GM19324 (cell line): ENCODE data around the gene LPP.

Source experiments
- ATAC-seq: cut with Tn5 transposase; IDR thresholded peaks from one replicate; pipeline ENCODE4 v1.9.1; 2021; ENCODE audit warnings: mild to moderate bottlenecking, moderate library complexity; ENCODE audit not compliant: unreplicated experiment, low FRiP score

Gene LPP

GRCh38 chr3:188863999-188864406 lies 710.0 kb downstream of the LPP start:
- ATAC-seq: no peak

- ATAC-seq: no peak
Observed at GRCh38 chr3:188867691-188868265, 713.8 kb downstream of the LPP start.

GRCh38 chr3:188868803-188869202 lies 714.8 kb downstream of the LPP start:
- no peak for ATAC-seq

DNA sequence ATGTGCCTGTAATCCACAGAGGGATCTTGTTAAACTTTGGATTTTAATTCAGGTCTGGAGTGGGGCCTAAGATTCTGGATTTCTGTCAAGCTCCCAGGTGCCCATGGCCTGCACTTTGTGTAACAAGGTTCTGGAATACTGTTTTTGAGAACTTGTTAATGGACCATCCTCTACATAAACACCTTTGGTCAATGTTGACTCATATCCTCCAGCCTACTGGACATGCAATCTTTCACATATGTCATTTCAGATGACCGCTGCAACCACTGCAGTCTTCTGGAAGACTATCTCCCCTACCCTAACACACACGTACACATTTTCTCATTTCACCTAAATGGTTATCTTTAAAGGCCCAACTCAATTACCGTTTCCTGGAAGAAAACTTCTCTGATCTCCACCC lies 715.7 kb downstream of the LPP start:
- no peak for ATAC-seq

DNA sequence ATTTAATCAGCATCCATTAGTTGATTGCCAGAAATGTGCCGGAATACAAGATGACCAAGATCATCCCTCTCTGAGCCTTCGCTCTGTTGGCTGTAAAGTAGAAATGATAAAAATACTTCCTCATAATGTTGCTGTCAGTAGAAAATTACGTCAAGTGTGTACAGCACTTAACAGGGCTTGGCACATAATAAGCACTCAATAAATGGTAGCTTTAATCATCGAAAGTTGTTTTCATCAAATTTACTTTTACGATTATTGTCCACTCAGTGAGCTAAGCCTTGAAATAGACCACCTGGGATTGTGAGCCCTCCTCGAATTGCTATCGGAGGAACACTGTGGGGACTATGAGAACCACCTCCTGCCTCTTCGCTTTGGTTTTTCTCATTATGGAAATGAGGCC lies 716.5 kb downstream of the LPP start:
- ATAC-seq: no peak

GRCh38 chr3:188874576-188874975 lies 720.6 kb downstream of the LPP start:
- ATAC-seq: no peak

- ATAC-seq: no peak
Observed at GRCh38 chr3:188875413-188875812, 721.5 kb downstream of the LPP start.

GRCh38 chr3:188876370-188876769 lies 722.4 kb downstream of the LPP start:
- no peak for ATAC-seq

DNA sequence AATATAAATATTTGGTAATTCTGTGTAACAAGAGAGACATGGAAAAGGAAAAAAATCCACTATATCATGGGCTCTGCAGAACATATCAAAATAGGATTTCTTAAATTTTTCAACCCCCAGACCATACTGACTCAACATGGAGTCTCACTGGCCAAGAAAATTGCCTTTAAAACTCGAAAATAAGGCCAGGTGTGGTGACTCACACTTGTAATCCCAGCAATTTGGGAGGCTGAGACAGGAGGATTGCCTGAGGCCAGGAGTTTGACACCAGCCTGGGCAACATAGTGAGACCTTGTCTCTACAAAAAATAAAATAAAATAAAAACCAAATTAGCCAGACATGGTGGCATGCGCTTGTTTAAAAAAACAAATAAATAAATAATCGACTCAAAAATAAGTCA lies 723.4 kb downstream of the LPP start:
- ATAC-seq: no peak

DNA sequence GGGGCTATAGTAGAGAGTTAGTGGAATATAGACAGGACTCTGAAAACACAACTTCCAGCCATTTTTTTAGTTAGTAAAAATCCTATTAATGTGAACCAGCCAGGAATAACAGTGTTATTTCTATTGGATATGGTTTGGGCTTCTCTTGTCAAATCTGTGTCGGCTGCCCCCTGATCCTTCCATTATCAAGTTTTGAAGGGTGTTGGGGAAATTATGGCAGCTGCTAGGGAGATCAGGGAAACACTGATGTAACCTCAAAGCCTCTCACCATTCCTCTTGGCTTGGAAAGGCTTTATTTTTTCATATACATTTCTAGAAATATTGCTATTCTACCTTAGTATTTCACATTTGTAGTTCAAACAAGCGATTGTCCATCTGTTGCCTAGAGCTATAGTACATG lies 724.1 kb downstream of the LPP start:
- ATAC-seq: no peak

DNA sequence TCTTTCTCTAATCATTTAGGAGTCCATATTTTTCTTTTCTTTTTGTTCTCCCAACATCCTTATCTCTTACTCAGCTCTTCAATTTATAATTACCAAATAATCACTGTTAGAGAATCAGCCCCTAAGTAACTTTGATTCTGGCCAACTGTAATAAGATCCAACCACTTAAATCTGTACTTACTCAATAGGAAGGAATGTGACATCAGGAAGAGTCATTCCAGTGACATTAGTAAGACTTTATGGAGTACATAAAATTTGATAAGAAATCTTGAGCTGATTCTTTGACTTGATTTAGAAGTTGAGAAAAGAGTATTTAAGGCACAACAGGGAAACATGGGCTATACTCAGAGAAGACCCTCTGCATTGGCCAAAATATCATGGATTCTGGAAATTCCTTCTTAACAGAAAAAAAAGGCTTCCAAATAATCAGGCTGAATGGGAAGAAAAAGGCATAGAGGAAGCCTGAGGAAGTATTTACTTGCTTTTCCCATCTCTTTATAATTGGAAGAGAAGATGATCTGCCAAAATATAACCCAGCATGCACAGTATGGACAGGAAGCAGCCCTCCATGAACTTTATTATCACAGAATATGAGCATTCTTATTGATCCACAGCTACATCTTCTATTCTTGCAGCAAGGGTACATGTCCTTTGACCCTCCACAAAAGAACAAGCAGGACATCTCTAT lies 728.1 kb downstream of the LPP start:
- ATAC-seq: no peak

DNA sequence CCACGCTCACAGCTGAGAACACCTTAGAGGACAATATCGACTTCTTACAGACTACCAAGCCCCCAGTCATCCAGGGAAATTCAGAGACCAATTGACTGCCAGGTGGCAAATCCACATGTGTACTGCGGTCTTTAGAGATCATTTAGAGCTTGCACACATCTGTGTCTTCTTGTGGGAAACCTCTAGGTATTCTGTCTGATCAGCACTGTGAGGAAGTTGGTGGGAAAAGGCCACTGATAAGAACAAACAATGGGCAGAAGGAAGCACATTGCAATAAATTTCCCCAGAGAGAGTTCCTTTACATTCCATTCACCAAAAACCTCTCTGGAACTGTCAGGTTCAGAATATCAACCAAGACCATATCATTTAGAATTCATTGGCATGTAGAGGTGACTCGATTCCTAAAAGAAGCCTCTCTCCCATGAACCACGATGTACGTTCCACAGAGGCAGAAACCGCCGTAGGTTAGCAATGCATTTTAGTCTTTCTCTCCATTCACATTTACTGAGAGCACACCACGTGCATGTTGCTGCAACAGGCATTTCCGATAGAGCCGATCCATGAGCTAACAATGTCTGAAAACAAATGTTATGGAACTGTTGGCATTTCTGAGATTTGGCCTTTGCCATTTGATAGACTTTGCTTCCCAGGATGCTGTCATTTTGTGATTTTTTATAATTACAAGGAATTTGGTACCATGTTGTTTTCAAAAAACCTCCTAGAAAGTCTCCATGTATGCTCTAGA lies 730.5 kb downstream of the LPP start:
- no peak for ATAC-seq

GRCh38 chr3:188888321-188889053 lies 734.5 kb downstream of the LPP start:
- no peak for ATAC-seq

DNA sequence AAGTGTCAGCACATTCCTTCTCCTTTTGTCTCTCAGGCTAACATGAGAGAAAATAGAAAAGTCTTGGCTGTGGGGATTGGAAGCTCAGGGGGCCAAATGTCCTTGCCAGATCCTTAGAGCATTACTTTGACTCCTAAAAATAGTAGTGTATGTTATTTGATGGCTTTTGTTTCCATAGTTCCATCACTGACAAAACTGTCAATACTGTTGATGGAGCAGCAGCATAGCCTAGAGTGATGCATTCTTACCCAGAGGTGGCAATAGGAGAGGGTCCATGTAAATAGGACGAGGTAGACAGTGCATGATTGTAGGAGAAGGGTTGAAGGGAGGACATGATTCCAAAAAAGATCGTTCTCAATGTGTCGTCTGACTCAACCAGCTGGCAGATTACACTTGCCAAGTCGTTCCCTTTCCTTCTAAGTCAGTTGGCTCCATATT lies 735.1 kb downstream of the LPP start:
- ATAC-seq: no peak

- ATAC-seq: no peak
Observed at GRCh38 chr3:188890572-188891270, 736.8 kb downstream of the LPP start.

GRCh38 chr3:188899881-188900280 lies 745.9 kb downstream of the LPP start:
- ATAC-seq: no peak

GRCh38 chr3:188900421-188900951 lies 746.5 kb downstream of the LPP start:
- ATAC-seq: no peak

DNA sequence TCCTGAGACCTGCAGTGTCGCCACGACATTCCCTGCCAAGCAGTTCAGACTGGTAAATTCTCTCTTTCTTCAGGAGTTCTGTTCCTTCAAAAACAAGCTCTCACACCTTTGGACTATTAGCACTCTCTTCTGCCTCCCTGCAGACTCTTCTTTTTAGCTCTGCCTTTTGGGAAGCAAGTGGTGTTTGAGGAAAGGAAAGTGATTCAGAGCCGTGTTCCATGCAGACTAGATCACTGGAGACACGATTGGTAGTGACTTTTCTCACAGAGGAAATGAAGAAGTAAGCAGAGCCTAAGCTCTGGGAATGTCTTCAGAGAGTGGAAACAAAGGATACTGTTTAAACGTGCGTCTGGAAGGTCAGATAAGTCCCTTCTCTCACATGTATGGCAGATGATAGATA lies 747.2 kb downstream of the LPP start:
- no peak for ATAC-seq

DNA sequence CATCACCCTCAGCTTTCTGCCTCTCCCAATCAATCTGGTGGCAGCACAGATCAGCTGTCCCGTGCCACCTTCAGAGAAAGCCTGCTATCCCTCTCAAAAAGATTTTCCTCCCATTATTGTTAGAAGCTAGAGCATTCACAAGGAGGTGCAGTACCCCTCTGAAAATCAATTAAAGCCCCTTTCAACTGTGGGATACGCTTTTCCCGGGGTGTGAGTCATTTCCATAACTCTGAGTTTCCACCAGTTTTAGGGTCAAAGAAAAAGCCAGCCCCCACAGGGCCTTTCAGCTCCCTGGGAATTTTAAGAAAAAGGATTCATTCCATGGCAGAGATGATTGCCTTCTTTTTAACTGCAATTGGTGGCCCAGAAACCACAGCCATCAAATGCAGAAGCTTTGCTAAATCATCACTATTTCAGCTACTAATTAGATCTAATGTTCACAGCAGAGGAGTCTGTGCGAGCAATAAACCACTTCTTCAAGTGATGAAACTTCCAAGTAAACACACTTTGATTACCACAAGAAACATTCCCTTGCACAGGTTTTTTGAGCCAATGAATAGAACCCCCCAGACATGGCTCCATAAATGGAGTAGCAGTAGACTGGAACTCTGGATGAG lies 747.8 kb downstream of the LPP start:
- ATAC-seq: no peak

DNA sequence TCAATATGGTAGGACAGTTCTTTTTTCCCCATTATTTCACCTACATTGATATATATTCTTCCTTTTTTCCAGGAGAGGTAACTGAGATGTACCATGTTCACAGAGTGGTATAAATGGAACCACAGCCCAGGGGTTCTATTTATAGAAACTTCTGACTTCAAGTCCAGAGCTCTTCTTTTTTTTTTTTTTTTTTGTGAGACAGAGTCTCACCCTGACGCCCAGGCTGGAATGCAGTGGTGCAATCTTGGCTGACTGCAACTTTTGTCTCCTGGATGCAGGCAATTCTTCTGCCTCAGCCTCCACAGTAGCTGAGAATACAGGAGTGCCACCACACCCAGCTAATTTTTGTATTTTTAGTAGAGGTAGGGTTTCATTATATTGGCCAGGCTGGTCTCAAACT lies 750.7 kb downstream of the LPP start:
- no peak for ATAC-seq
